ENCODE data around the gene IDE. TPM values are rescaled to one million over a fixed set of nuclear protein-coding genes. Genes with fewer than 3 reads are reported as not detected.

IDE gene
- total RNA-seq, 4 donors from 2014 or later = 27.7 to 47.3 (median 41.2) TPM

DNA sequence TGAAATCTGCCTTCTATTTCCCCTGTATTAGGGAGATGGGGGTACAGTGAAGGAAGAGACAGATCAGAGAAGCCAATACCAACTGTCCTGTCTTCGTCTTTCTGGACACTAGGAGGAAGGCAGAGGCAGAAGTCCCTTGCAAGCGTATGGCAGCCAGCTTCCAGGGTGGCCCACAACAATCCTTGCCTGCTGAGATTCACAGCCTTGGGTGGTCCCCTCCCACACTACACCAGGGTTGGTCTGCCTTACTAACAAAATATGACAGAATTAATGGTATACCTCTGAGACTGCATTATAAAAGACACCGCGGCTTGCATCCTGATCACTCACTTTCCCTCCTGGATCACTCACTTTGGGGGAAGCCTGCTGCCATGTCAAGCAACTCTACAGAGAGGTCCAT lies 90.4 kb downstream of the IDE start:
- no peak overlapping the region for H3K4me3 ChIP-seq
- TF ChIP-seq POLR2AphosphoS5 (IDR thresholded peaks at IDR 0.05) (no peak), EP300 (IDR thresholded peaks at IDR 0.05) (no peak), POLR2A (IDR thresholded peaks at IDR 0.05) (no peak)
- TF ChIP-seq, protein P1, sequence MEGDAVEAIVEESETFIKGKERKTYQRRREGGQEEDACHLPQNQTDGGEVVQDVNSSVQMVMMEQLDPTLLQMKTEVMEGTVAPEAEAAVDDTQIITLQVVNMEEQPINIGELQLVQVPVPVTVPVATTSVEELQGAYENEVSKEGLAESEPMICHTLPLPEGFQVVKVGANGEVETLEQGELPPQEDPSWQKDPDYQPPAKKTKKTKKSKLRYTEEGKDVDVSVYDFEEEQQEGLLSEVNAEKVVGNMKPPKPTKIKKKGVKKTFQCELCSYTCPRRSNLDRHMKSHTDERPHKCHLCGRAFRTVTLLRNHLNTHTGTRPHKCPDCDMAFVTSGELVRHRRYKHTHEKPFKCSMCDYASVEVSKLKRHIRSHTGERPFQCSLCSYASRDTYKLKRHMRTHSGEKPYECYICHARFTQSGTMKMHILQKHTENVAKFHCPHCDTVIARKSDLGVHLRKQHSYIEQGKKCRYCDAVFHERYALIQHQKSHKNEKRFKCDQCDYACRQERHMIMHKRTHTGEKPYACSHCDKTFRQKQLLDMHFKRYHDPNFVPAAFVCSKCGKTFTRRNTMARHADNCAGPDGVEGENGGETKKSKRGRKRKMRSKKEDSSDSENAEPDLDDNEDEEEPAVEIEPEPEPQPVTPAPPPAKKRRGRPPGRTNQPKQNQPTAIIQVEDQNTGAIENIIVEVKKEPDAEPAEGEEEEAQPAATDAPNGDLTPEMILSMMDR (IDR thresholded peaks at IDR 0.05) = no peak
- H3K36me3 ChIP-seq = peaks cover 0 to 97% of the 10 kb centered on the region in 2 donors
- no peak overlapping the region for H3K27ac ChIP-seq
- no CpG with 5 or more reads among the region's 4 CpGs for WGBS, 2 donors (ENCODE audit: low coverage in 1 of 2)
- no peaks in the 10 kb centered on the region for H3K9me3 ChIP-seq
- no peaks in the 10 kb centered on the region for H3K4me1 ChIP-seq
- no peak for ATAC-seq
- H3K27me3 ChIP-seq = no peaks in the 10 kb centered on the region

DNA sequence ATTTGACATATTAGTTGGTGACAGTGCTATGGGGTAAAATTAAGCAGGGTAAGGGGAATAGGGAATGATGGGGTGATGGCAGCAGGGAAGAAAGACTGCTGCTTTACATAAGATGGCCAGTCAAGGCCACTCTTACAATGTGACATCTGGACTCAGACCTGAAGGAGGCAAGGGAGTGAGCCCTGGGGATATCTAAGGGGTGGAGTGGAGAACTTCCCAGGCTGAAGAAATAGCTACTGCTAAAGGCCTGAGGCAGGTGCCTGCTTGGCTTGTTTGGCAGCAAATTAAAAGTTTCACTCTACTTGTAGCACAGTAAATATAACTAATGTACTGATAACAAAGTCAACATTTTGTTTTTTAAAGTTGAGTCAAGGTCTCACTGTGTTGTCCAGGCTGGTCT lies 93.5 kb downstream of the IDE start:
- Histone ChIP-seq H3K27me3 (no peaks in the 10 kb centered on the region), H3K9me3 (no peaks in the 10 kb centered on the region), H3K36me3 (peaks cover 0 to 97% of the 10 kb centered on the region in 2 donors), H3K4me3 (no peak overlapping the region), H3K27ac (no peak overlapping the region), H3K4me1 (no peaks in the 10 kb centered on the region)
- no peak for ATAC-seq
- TF ChIP-seq, protein P1 (IDR thresholded peaks at IDR 0.05) = no peak
- TF ChIP-seq POLR2A (IDR thresholded peaks at IDR 0.05) (no peak), EP300 (IDR thresholded peaks at IDR 0.05) (no peak)

DNA sequence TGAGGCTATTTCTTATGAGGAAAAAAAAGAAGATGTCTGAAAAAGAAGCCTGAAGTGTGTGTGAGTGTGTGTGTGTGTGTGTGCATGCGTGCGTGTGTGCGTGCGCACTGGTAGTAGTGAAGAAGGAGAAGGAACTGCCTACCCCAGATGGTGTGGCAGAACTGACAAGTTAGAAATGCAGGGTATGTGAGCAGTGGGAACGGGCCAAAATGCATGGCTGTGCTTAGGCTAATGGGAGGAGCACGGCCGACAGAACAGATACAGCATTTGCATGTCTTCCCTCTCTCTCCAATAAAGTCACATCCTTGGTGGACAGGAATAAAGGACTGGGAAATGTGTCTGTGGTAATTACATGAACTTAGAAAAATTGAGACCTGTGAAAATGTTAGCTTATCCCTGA lies 94.3 kb downstream of the IDE start:
- Histone ChIP-seq H3K27me3 (no peaks in the 10 kb centered on the region), H3K9me3 (no peaks in the 10 kb centered on the region), H3K27ac (no peak overlapping the region), H3K36me3 (peaks cover 0 to 97% of the 10 kb centered on the region in 2 donors), H3K4me3 (no peak overlapping the region), H3K4me1 (no peaks in the 10 kb centered on the region)
- 80 to 92% methylated on average over 7 of the region's 7 CpGs for WGBS, 2 donors (ENCODE audit: low coverage in 1 of 2)
- no peak for ATAC-seq
- TF ChIP-seq POLR2A (IDR thresholded peaks at IDR 0.05) (no peak), POLR2AphosphoS5 (IDR thresholded peaks at IDR 0.05) (no peak), EP300 (IDR thresholded peaks at IDR 0.05) (no peak)
- TF ChIP-seq, protein P1 (IDR thresholded peaks at IDR 0.05) = no peak

DNA sequence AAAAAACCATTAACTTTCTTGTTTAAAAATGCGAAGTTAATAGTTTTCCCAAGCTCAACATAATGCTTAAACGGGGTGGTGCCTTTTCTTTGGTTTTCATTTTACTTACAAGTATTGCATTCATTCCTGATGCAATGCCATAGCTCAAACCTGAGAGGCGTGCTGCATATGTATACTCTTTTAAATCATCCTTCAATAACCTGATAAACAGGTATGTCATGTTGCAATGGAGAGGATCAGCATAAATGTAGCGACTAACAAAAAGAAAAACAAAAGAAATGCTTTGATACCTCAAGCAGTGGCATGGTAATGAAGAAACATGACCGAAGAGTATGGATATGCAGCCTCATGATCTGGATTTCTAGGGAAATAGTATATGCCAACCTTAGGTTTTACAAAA lies 95.4 kb downstream of the IDE start:
- Histone ChIP-seq H3K4me3 (no peak overlapping the region), H3K4me1 (no peaks in the 10 kb centered on the region), H3K27ac (no peak overlapping the region), H3K27me3 (no peaks in the 10 kb centered on the region), H3K9me3 (no peaks in the 10 kb centered on the region), H3K36me3 (peaks cover 0 to 97% of the 10 kb centered on the region in 2 donors)
- 88 to 98% methylated on average over 5 of the region's 5 CpGs for WGBS, 2 donors (ENCODE audit: low coverage in 1 of 2)
- TF ChIP-seq POLR2AphosphoS5 (IDR thresholded peaks at IDR 0.05) (no peak), POLR2A (IDR thresholded peaks at IDR 0.05) (no peak), EP300 (IDR thresholded peaks at IDR 0.05) (no peak)
- TF ChIP-seq, protein P1 (IDR thresholded peaks at IDR 0.05) = no peak
- ATAC-seq = no peak

DNA sequence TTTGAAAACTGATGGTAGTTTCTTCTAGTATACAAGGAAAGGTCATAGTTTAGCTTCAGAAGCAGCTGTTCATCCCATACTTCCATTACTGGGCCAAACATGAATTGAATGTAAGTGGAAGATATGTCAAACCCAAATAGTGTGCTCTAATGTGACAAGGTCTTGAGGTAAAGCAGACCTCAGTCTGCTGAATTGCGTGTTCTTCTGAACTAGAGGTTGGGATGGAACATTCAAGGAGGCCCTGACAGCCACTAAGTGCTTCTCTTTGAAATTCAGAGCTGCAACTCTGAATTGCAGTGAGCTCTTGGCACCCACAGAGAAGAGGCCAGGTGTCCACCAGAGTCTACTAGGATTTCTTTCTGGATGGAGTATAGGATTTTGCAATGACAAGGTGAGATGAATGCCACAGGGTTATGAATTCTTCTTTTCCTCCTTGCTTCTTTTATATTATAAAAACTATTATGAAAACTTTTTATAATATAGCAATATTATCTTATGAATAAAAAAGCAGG lies 98.5 kb downstream of the IDE start:
- no peak overlapping the region for H3K27ac ChIP-seq
- peaks cover 0 to 95% of the 10 kb centered on the region in 2 donors for H3K36me3 ChIP-seq
- no peaks in the 10 kb centered on the region for H3K4me1 ChIP-seq
- H3K27me3 ChIP-seq = no peaks in the 10 kb centered on the region
- no peak for TF ChIP-seq EP300 (IDR thresholded peaks at IDR 0.05)
- TF ChIP-seq, protein P1 (IDR thresholded peaks at IDR 0.05) = no peak
- no peak for TF ChIP-seq POLR2A (IDR thresholded peaks at IDR 0.05)
- no peak for TF ChIP-seq POLR2AphosphoS5 (IDR thresholded peaks at IDR 0.05)
- no peaks in the 10 kb centered on the region for H3K9me3 ChIP-seq
- no peak for ATAC-seq
- WGBS, 2 donors (ENCODE audit: low coverage in 1 of 2) = 75% methylated on average over 1 of the region's 1 CpG; no CpG with 5 or more reads in 1 of the 2 donors
- H3K4me3 ChIP-seq = no peak overlapping the region

All from gastroesophageal sphincter (tissue), 4 donors.